ENCODE data around the gene CLCN6. TPM values are rescaled to one million over a fixed set of nuclear protein-coding genes. Genes with fewer than 3 reads are reported as not detected.

Gene CLCN6
- polyA plus RNA-seq, 1 donor (not counting 4 experiments of a cell fraction or from before 2014, with no cell fraction given), result 7.4 TPM

DNA sequence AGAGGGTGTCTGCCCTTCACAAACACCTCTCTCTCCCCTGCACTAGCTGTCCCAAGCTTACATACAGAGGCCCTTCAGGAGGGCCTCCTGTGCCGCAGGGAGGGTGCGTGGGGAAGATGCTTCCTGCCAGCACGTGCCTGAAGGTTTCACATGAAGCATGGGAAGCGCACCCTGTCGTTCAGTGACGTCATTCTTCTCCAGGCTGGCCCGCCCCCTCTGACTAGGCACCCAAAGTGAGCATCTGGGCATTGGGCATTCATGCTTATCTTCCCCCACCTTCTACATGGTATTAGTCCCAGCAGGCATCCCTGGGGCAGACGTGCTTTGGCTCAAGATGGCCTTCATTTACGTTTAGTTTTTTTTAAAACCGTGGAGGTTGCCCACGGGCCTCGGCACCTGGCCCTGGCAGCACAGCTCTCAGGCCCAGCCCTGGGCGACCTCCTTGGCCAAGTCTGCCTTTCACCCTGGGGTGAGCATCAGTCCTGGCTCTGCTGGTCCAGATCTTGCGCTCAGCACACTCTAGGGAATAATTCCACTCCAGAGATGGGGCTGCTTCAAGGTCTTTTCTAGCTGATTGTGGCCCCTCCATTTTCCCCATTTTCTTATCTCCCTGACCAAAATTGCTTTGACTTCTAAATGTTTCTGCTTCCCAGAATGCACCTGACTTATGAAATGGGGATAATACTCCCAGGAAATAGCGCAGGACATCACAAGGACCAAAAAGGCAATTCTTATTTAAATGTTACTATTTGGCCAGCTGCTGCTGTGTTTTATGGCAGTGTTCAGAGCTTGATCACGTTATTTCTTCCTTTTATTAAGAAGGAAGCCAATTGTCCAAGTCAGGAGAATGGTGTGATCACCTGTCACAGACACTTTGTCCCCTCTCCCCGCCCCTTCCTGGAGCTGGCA is 35.5 kb downstream of the CLCN6 start:
- H3K27ac ChIP-seq (ENCODE audit: control insufficient read depth, insufficient read depth, low read length), result no peak overlapping the region
- H3K4me2 ChIP-seq (ENCODE audit: control insufficient read depth, extremely low read depth, insufficient read depth, low read depth, low read length), result no peak overlapping the region
- H3K27me3 ChIP-seq (ENCODE audit: control insufficient read depth, extremely low read depth, insufficient read depth, low read length), result no peaks in the 10 kb centered on the region
- no peak overlapping the region for H3K9ac ChIP-seq (ENCODE audit: control insufficient read depth, extremely low read depth, insufficient read depth, low read length)
- no peaks in the 10 kb centered on the region for H3K4me1 ChIP-seq (ENCODE audit: control insufficient read depth, extremely low read depth, insufficient read depth, low read length)
- dilution Hi-C loops (cut with MboI; ENCODE audit: extremely low pct_ligation_motif_present, low sequenced_read_pairs), result no loop called here
- DNase-seq (ENCODE audit: low read depth, low spot score) (no peak), FAIRE-seq (no peak)
- no peaks in the 10 kb centered on the region for H3K9me3 ChIP-seq (ENCODE audit: control insufficient read depth, low read depth, low read length)
- peaks cover 47 to 63% of the 10 kb centered on the region in 2 experiments for H3K36me3 ChIP-seq (ENCODE audit: control insufficient read depth in 2 of 2, extremely low read depth in 1 of 2, insufficient read depth in 2 of 2, low read length in 2 of 2)
- H3K79me2 ChIP-seq (ENCODE audit: control insufficient read depth, insufficient read depth, low read length), result no peaks in the 10 kb centered on the region
- H2AFZ ChIP-seq (ENCODE audit: control insufficient read depth, low read length), result no peak overlapping the region
- H3K9me1 ChIP-seq (ENCODE audit: control insufficient read depth, extremely low read depth, insufficient read depth, low read length), result no peaks in the 10 kb centered on the region
- H4K20me1 ChIP-seq (ENCODE audit: control insufficient read depth, extremely low read depth, insufficient read depth, low read length), result no peaks in the 10 kb centered on the region
- TF ChIP-seq, protein P1, sequence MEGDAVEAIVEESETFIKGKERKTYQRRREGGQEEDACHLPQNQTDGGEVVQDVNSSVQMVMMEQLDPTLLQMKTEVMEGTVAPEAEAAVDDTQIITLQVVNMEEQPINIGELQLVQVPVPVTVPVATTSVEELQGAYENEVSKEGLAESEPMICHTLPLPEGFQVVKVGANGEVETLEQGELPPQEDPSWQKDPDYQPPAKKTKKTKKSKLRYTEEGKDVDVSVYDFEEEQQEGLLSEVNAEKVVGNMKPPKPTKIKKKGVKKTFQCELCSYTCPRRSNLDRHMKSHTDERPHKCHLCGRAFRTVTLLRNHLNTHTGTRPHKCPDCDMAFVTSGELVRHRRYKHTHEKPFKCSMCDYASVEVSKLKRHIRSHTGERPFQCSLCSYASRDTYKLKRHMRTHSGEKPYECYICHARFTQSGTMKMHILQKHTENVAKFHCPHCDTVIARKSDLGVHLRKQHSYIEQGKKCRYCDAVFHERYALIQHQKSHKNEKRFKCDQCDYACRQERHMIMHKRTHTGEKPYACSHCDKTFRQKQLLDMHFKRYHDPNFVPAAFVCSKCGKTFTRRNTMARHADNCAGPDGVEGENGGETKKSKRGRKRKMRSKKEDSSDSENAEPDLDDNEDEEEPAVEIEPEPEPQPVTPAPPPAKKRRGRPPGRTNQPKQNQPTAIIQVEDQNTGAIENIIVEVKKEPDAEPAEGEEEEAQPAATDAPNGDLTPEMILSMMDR (optimal IDR thresholded peaks at IDR 0.05 in 1 of 3, IDR thresholded peaks at IDR 0.05 in 1 of 3, conservative IDR thresholded peaks at IDR 0.05 in 1 of 3; ENCODE audit: extremely low read depth in 1 of 3, insufficient read depth in 2 of 3, low read length in 3 of 3), result no peak
- TF ChIP-seq EZH2 (IDR thresholded peaks at IDR 0.05; ENCODE audit: low read length), result no peak
- H3K4me3 ChIP-seq (ENCODE audit: control insufficient read depth in 2 of 3, extremely low read depth in 1 of 3, insufficient read depth in 2 of 3, low read depth in 1 of 3, low read length in 3 of 3), result no peak overlapping the region

- DNase-seq (ENCODE audit: low read depth, low spot score) (no peak), FAIRE-seq (no peak)
- peaks cover 44 to 60% of the 10 kb centered on the region in 2 experiments for H3K36me3 ChIP-seq (ENCODE audit: control insufficient read depth in 2 of 2, extremely low read depth in 1 of 2, insufficient read depth in 2 of 2, low read length in 2 of 2)
- no peaks in the 10 kb centered on the region for H3K79me2 ChIP-seq (ENCODE audit: control insufficient read depth, insufficient read depth, low read length)
- no peaks in the 10 kb centered on the region for H3K4me1 ChIP-seq (ENCODE audit: control insufficient read depth, extremely low read depth, insufficient read depth, low read length)
- H3K27ac ChIP-seq (ENCODE audit: control insufficient read depth, insufficient read depth, low read length), result no peak overlapping the region
- TF ChIP-seq, protein P1 (optimal IDR thresholded peaks at IDR 0.05 in 1 of 3, IDR thresholded peaks at IDR 0.05 in 1 of 3, conservative IDR thresholded peaks at IDR 0.05 in 1 of 3; ENCODE audit: extremely low read depth in 1 of 3, insufficient read depth in 2 of 3, low read length in 3 of 3), result no peak
- TF ChIP-seq EZH2 (IDR thresholded peaks at IDR 0.05; ENCODE audit: low read length), result no peak
- dilution Hi-C loops (cut with MboI; ENCODE audit: extremely low pct_ligation_motif_present, low sequenced_read_pairs), result no loop called here
- no peaks in the 10 kb centered on the region for H3K9me1 ChIP-seq (ENCODE audit: control insufficient read depth, extremely low read depth, insufficient read depth, low read length)
- no peak overlapping the region for H3K4me2 ChIP-seq (ENCODE audit: control insufficient read depth, extremely low read depth, insufficient read depth, low read depth, low read length)
- no peaks in the 10 kb centered on the region for H3K9me3 ChIP-seq (ENCODE audit: control insufficient read depth, low read depth, low read length)
- no peak overlapping the region for H2AFZ ChIP-seq (ENCODE audit: control insufficient read depth, low read length)
- H3K4me3 ChIP-seq (ENCODE audit: control insufficient read depth in 2 of 3, extremely low read depth in 1 of 3, insufficient read depth in 2 of 3, low read depth in 1 of 3, low read length in 3 of 3), result no peak overlapping the region
- H3K27me3 ChIP-seq (ENCODE audit: control insufficient read depth, extremely low read depth, insufficient read depth, low read length), result no peaks in the 10 kb centered on the region
- no peak overlapping the region for H3K9ac ChIP-seq (ENCODE audit: control insufficient read depth, extremely low read depth, insufficient read depth, low read length)
- no peaks in the 10 kb centered on the region for H4K20me1 ChIP-seq (ENCODE audit: control insufficient read depth, extremely low read depth, insufficient read depth, low read length)
Measured at GRCh38 chr1:11842154-11843041, 36.4 kb downstream of the CLCN6 start.

Data from keratinocyte (primary cell).